Coronary artery (tissue), 2 donors: Measurements from ENCODE around the gene SCML2.

Experiments used
- DNase-seq: peaks from one replicate; pipeline ENCODE4 v3.0.0-alpha.2; 2017; ENCODE audit warnings: low spot score
- H3K27ac ChIP-seq, 2 donors: fragments of 200-600 bp; sonication (generic); one replicate each; pipeline ENCODE4 v1.5.1; 2016 to 2019
- H3K4me3 ChIP-seq: fragments of 200-600 bp; sonication (generic); 2 replicates; pipeline ENCODE4 v1.5.1; 2016; ENCODE audit warnings: mild to moderate bottlenecking, moderate library complexity
- TF ChIP-seq, protein P1 (sequence below): fragments of 200-600 bp; sonication (generic); IDR thresholded peaks from one replicate; pipeline ENCODE4 v1.5.1; 2019; ENCODE audit warnings: antibody characterized with exemption

The SCML2 gene

DNA sequence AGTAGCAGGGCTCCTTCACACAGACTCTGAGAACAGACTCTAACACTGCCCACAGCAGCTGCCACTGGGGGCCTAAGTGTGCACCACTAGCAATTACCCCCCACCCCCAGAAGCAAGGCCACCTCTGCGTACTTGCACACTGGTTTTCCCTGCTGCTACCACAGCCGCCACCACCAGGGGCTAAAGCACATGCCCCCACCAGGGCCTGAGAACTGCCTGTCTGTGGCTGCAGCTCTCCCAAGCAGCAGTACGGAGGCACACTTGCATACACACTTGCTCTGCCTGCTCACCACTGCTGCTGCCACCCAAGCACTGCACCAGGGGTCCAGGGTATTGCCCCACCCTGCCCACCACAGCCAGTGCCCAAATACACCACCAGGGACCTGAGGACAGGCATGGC lies 59.6 kb downstream of the SCML2 start:
- TF ChIP-seq, protein P1, sequence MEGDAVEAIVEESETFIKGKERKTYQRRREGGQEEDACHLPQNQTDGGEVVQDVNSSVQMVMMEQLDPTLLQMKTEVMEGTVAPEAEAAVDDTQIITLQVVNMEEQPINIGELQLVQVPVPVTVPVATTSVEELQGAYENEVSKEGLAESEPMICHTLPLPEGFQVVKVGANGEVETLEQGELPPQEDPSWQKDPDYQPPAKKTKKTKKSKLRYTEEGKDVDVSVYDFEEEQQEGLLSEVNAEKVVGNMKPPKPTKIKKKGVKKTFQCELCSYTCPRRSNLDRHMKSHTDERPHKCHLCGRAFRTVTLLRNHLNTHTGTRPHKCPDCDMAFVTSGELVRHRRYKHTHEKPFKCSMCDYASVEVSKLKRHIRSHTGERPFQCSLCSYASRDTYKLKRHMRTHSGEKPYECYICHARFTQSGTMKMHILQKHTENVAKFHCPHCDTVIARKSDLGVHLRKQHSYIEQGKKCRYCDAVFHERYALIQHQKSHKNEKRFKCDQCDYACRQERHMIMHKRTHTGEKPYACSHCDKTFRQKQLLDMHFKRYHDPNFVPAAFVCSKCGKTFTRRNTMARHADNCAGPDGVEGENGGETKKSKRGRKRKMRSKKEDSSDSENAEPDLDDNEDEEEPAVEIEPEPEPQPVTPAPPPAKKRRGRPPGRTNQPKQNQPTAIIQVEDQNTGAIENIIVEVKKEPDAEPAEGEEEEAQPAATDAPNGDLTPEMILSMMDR, result no peak
- Histone ChIP-seq H3K27ac (no peak overlapping the region), H3K4me3 (no peak overlapping the region)
- DNase-seq, result no peak

DNA sequence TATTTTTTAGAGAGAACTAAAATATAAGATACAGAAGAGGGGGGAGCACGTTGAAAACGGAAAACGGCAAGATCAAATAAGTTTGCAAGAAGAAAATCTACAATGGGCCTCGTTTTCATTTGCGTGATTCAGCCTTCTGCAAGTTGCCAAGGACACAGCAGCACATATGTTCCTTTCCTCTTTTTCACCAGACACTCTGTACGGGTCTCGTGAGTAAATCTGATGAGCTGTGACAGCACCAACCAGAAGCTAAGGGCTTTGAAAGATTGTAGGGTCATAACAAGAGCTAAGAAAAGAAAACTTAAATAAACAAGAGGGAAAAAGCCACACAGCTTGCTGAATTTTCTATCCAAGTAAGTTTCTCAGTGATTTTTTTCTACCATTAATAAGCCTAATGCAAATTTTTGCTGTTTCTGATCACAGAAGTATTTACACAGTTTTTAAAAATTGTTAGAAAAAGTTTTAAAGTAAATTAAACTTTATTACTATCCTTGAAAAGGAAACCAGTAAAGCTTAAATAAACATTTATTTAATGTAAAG lies 63.4 kb downstream of the SCML2 start:
- H3K4me3 ChIP-seq, result no peak overlapping the region
- TF ChIP-seq, protein P1, result no peak
- H3K27ac ChIP-seq, result no peak overlapping the region
- DNase-seq, result no peak

DNA sequence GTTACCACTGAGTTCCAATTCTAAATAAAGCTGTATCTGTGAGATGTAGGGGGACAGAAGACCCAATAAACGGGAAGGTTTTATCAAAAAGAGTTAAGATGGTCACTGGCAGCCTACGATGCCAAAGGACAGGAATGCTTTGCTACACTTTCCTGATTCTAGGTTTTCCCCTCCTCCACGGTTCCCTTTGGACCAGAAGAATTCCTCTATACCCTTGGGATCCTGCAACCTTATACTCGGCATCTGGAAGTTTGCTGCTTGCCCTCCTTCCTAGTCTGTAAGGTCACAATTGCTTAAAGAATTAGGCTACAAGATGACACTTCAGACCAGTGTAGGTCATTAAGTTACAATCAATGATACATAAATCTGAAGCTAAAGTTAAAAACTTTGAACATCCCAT lies 64.3 kb downstream of the SCML2 start:
- DNase-seq, result no peak
- TF ChIP-seq, protein P1, result no peak
- Histone ChIP-seq H3K27ac (no peak overlapping the region), H3K4me3 (no peak overlapping the region)

- no peak for DNase-seq
- Histone ChIP-seq H3K27ac (no peak overlapping the region), H3K4me3 (no peak overlapping the region)
- TF ChIP-seq, protein P1, result no peak
Observed at GRCh38 chrX:18288716-18289115, 65.8 kb downstream of the SCML2 start.

DNA sequence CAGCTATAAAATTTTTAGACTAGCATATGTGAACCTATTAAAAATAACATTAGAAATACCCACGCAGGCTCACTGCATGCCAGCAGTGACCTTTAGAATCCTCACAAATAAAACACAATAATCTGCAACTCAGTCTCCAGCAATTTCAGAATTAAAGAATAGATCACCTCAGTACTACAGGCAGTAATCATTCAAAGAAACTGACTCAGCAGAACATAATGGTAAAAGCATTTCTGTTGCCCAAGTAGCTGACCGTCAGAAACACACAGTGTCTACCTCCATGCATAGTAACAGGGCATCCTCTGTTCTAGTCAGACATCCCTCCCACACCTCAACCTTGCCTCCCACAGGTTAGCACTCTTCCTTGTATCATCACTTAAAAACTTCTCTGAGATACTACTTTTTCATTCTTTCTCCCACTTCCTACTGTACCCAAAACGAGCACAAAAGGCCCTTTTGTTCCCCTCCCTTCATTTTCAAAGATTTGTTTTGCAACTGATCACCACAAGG lies 68.1 kb downstream of the SCML2 start:
- no peak overlapping the region for H3K4me3 ChIP-seq
- no peak for DNase-seq
- H3K27ac ChIP-seq, result no peak overlapping the region
- TF ChIP-seq, protein P1, result no peak

GRCh38 chrX:18278449-18278848 lies 76.0 kb downstream of the SCML2 start:
- no peak for DNase-seq
- no peak overlapping the region for H3K27ac ChIP-seq
- H3K4me3 ChIP-seq, result no peak overlapping the region
- TF ChIP-seq, protein P1, result no peak

- no peak overlapping the region for H3K4me3 ChIP-seq
- DNase-seq, result no peak
- TF ChIP-seq, protein P1, result no peak
- H3K27ac ChIP-seq, result no peak overlapping the region
Observed at GRCh38 chrX:18272222-18272621, 82.3 kb downstream of the SCML2 start.
